PC-3 (cell line): ENCODE results near the gene TECPR2. TPM values are rescaled to one million over a fixed set of nuclear protein-coding genes. Genes with fewer than 3 reads are reported as not detected.

Source experiments
- ATAC-seq: fragments of 200-7000 bp; cut with Tn5 transposase; 2 replicates; pipeline ENCODE4 v1.9.1; 2020; ENCODE audit warnings: mild to moderate bottlenecking, moderate library complexity
- BruUV-seq: library from RNA; stranded (reverse); fragments of 400-500 nt; replicated peaks from 2 replicates; lab custom pipeline; 2021; lab: Mats Ljungman, UMichigan
- CTCF ChIA-PET: fragments of 300-600 bp; sonication (Branson Sonifier 250); formaldehyde crosslinking; loops from one replicate; lab custom pipeline; 2022; ENCODE audit warnings: antibody characterized with exemption; lab: Charles Lee
- POLR2A ChIA-PET: fragments of 300-600 bp; sonication (Branson Sonifier 250); formaldehyde crosslinking; loops from one replicate; lab custom pipeline; 2022; ENCODE audit warnings: antibody characterized with exemption; ENCODE audit not compliant: unreplicated experiment; lab: Charles Lee
- DNase-seq: peaks from one replicate; pipeline ENCODE4 v3.0.0-alpha.2; 2015
- H2AFZ ChIP-seq: fragments of 300-600 bp; sonication (generic); 2 replicates; pipeline ENCODE4 v1.6.0; 2016; ENCODE audit warnings: antibody characterized with exemption, low read length
- H3F3A ChIP-seq: fragments of 300-600 bp; sonication (generic); one replicate; pipeline ENCODE4 v1.6.0; 2017; ENCODE audit warnings: antibody characterized with exemption, low read length, control low read depth, mild to moderate bottlenecking; ENCODE audit not compliant: unreplicated experiment
- H3K27ac ChIP-seq: fragments of 300-600 bp; sonication (generic); 2 replicates; pipeline ENCODE4 v1.5.1; 2016; ENCODE audit warnings: mild to moderate bottlenecking, low read length
- H3K27me3 ChIP-seq: fragments of 300-600 bp; sonication (generic); 2 replicates; pipeline ENCODE4 v1.6.1; 2016; ENCODE audit warnings: low read length, mixed read lengths
- H3K36me3 ChIP-seq: fragments of 300-600 bp; sonication (generic); 2 replicates; pipeline ENCODE4 v1.6.1; 2016; ENCODE audit warnings: low read depth, mixed run types, low read length, mixed read lengths
- H3K4me1 ChIP-seq: fragments of 300-600 bp; sonication (generic); 2 replicates; pipeline ENCODE4 v1.5.1; 2016; ENCODE audit warnings: low read length; ENCODE audit not compliant: insufficient read depth
- H3K4me2 ChIP-seq: fragments of 300-600 bp; sonication (generic); 2 replicates; pipeline ENCODE4 v1.6.0; 2016; ENCODE audit warnings: low read length
- H3K4me3 ChIP-seq: fragments of 300-600 bp; sonication (generic); 2 replicates; pipeline ENCODE4 v1.5.1; 2016; ENCODE audit warnings: mild to moderate bottlenecking, low read length, mixed read lengths
- H3K79me2 ChIP-seq: fragments of 300-600 bp; sonication (generic); 2 replicates; pipeline ENCODE4 v1.6.1; 2017; ENCODE audit warnings: low read length, mixed read lengths
- H3K9ac ChIP-seq: fragments of 300-600 bp; sonication (generic); 2 replicates; pipeline ENCODE4 v1.6.0; 2016; ENCODE audit warnings: mild to moderate bottlenecking, low read length
- H3K9me2 ChIP-seq: fragments of 300-600 bp; sonication (generic); replicated peaks from 2 replicates; pipeline ENCODE4 v1.6.1; 2016; ENCODE audit warnings: mixed run types, low read length, mixed read lengths
- H3K9me3 ChIP-seq: fragments of 300-600 bp; sonication (generic); 2 replicates; pipeline ENCODE4 v1.6.1; 2016; ENCODE audit warnings: low read length, mixed read lengths
- H4K20me1 ChIP-seq: fragments of 300-600 bp; sonication (generic); 2 replicates; pipeline ENCODE4 v1.6.1; 2016; ENCODE audit warnings: low read length, mixed read lengths
- EZH2 ChIP-seq: fragments of 300-600 bp; sonication (generic); IDR thresholded peaks from one replicate; pipeline ENCODE4 v1.6.1; 2017; ENCODE audit warnings: antibody characterized with exemption, mild to moderate bottlenecking, low read length; ENCODE audit not compliant: unreplicated experiment
- EZH2phosphoT487 ChIP-seq: fragments of 300-600 bp; sonication (generic); IDR thresholded peaks from 2 replicates; pipeline ENCODE4 v1.6.1; 2018; ENCODE audit warnings: mild to moderate bottlenecking, antibody characterized with exemption, low read length, borderline replicate concordance
- intact Hi-C: fragments of 100-400 bp; cut with micrococcal nuclease; formaldehyde crosslinking; loops from 2 replicates; pipeline ENCODE4 v1.9.0; 2023
- total RNA-seq: library from RNA; depleted of rRNA; stranded (reverse); fragments of >200 nt; gene quantifications from 2 replicates; pipeline ENCODE4 v1.2.3, GENCODE V29; 2014
- TF ChIP-seq, protein P1 (sequence below): fragments of 300-600 bp; sonication (generic); conservative IDR thresholded peaks from 2 replicates; pipeline ENCODE4 v1.5.1; 2017; ENCODE audit warnings: antibody characterized with exemption, low read depth, mild to moderate bottlenecking, low read length

Gene TECPR2
- total RNA-seq, 1 experiment from 2014 or later, result 15.7 TPM

DNA sequence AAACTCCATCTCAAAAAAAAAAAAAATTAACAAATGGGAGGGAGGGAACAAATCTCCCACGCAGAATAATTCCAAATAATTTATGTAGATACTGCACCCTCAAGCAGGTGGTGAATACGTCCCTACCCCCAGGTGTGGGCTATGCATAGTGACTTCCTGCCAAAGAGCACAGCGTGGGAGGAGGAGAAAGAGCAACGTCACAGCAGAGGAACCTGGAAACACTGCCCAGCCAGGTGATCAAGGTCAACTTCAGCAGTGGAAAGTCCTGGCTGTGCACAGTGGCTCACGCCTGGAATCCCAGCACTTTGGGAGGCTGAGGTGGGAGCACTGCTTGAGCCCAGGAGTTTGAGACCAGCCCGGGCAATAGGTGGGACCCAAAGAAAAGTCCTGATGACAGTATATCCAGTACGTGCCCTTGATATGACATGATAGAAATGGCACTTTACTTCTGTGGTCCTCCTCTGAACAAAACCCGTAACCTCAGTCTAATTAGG lies 9.6 kb upstream of the TECPR2 start:
- POLR2A ChIA-PET, result no interaction called here
- TF ChIP-seq, protein P1, sequence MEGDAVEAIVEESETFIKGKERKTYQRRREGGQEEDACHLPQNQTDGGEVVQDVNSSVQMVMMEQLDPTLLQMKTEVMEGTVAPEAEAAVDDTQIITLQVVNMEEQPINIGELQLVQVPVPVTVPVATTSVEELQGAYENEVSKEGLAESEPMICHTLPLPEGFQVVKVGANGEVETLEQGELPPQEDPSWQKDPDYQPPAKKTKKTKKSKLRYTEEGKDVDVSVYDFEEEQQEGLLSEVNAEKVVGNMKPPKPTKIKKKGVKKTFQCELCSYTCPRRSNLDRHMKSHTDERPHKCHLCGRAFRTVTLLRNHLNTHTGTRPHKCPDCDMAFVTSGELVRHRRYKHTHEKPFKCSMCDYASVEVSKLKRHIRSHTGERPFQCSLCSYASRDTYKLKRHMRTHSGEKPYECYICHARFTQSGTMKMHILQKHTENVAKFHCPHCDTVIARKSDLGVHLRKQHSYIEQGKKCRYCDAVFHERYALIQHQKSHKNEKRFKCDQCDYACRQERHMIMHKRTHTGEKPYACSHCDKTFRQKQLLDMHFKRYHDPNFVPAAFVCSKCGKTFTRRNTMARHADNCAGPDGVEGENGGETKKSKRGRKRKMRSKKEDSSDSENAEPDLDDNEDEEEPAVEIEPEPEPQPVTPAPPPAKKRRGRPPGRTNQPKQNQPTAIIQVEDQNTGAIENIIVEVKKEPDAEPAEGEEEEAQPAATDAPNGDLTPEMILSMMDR, result no peak
- TF ChIP-seq EZH2phosphoT487 (no peak), EZH2 (no peak)
- CTCF ChIA-PET, result no interaction called here

DNA sequence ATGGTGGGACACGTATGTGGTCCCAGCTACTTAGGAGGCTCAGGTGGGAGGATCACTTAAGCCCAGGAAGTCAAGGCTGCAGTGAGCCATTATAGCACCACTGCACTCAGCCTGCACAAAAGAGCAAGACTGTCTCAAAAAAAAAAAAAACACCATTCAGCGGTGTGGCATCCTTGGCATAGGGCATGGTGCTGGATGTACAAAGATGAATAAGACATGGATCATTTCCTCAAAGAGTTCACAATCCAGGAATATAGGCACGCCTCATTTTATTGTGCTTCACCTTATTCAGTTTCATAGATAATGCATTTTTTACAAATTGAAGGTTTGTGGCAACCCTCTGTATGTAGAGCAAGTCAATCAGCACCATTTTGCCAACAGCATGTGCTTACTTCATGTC lies 6.5 kb upstream of the TECPR2 start:
- Histone ChIP-seq H3K9me2 (no peaks in the 10 kb centered on the region), H3K4me1 (peaks cover 12% of the 10 kb centered on the region), H3K9ac (no peak overlapping the region), H3K27ac (0 out of 2 replicates have a peak overlapping the region, but pooled peaks have one; percentile 4), H3K4me3 (no peak overlapping the region), H3K79me2 (peaks cover 7% of the 10 kb centered on the region; the same call in 1 of the 2 replicates), H3K4me2 (peak overlapping the region; percentile 32; the same call in 1 of the 2 replicates), H4K20me1 (no peaks in the 10 kb centered on the region), H3F3A (no peaks in the 10 kb centered on the region), H3K9me3 (no peaks in the 10 kb centered on the region), H3K36me3 (peaks cover 24% of the 10 kb centered on the region; the same call in 1 of the 2 replicates), H2AFZ (no peak overlapping the region), H3K27me3 (no peaks in the 10 kb centered on the region)
- peak; percentile 96 for ATAC-seq
- ChIA-PET CTCF (no interaction called here), POLR2A (no interaction called here)
- intact Hi-C loops, result no loop called here
- BruUV-seq, result no TSS peak
- peak; percentile 62 for DNase-seq
- TF ChIP-seq, protein P1, result no peak
- TF ChIP-seq EZH2 (no peak), EZH2phosphoT487 (no peak)

More for the DNA sequence above, 9.6 kb upstream of the TECPR2 start:
- Histone ChIP-seq H3K9me3 (no peaks in the 10 kb centered on the region), H3K36me3 (peaks cover 34% of the 10 kb centered on the region), H3K4me2 (no peak overlapping the region), H3K4me1 (peaks cover 12% of the 10 kb centered on the region), H3K27me3 (no peaks in the 10 kb centered on the region), H3K4me3 (no peak overlapping the region), H3K27ac (no peak overlapping the region), H3K9me2 (no peaks in the 10 kb centered on the region), H2AFZ (no peak overlapping the region), H3F3A (no peaks in the 10 kb centered on the region), H3K79me2 (no peaks in the 10 kb centered on the region), H4K20me1 (no peaks in the 10 kb centered on the region), H3K9ac (no peak overlapping the region)
- ATAC-seq, result no peak
- intact Hi-C loops, result no loop called here
- BruUV-seq, result no TSS peak
- no peak for DNase-seq

DNA sequence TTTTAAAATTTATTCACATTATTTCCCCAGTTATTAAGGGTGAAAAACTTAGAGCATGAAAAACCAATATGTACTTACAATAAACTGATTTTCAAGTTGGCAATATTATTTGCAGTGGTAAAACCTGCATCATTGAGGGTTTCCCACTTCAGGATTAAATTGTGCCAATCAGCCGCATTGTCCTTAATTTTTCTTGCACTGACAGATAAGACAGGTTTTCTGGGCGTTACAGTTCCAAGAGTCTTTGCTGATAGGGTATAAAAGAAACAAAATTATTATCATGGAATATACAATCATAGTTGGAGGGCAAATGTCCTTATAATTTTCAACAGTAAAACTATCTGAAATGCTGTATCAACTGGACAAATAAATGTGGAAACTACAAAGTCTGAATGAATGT lies 3.4 kb upstream of the TECPR2 start:
- Histone ChIP-seq H3K9me3 (no peaks in the 10 kb centered on the region), H2AFZ (no peak overlapping the region), H4K20me1 (no peaks in the 10 kb centered on the region), H3F3A (no peaks in the 10 kb centered on the region), H3K9ac (no peak overlapping the region), H3K9me2 (no peaks in the 10 kb centered on the region), H3K79me2 (peaks cover 31% of the 10 kb centered on the region), H3K4me3 (no peak overlapping the region), H3K4me1 (peaks cover 28% of the 10 kb centered on the region), H3K27ac (no peak overlapping the region), H3K4me2 (no peak overlapping the region), H3K36me3 (peaks cover 12% of the 10 kb centered on the region; the same call in 1 of the 2 replicates), H3K27me3 (no peaks in the 10 kb centered on the region)
- no TSS peak for BruUV-seq
- CTCF ChIA-PET, result no interaction called here
- no peak for TF ChIP-seq EZH2phosphoT487
- TF ChIP-seq, protein P1, result no peak
- no peak for TF ChIP-seq EZH2
- DNase-seq (no peak), ATAC-seq (no peak)
- intact Hi-C loops, result no loop called here
- POLR2A ChIA-PET, result no interaction called here
